ENCODE data around the gene PPFIA1. TPM values are rescaled to one million over a fixed set of nuclear protein-coding genes. Genes with fewer than 3 reads are reported as not detected.

Gene PPFIA1
- polyA plus RNA-seq, 3 donors from 2014 or later, result 4.6 to 13.4 (median 6.3) TPM

DNA sequence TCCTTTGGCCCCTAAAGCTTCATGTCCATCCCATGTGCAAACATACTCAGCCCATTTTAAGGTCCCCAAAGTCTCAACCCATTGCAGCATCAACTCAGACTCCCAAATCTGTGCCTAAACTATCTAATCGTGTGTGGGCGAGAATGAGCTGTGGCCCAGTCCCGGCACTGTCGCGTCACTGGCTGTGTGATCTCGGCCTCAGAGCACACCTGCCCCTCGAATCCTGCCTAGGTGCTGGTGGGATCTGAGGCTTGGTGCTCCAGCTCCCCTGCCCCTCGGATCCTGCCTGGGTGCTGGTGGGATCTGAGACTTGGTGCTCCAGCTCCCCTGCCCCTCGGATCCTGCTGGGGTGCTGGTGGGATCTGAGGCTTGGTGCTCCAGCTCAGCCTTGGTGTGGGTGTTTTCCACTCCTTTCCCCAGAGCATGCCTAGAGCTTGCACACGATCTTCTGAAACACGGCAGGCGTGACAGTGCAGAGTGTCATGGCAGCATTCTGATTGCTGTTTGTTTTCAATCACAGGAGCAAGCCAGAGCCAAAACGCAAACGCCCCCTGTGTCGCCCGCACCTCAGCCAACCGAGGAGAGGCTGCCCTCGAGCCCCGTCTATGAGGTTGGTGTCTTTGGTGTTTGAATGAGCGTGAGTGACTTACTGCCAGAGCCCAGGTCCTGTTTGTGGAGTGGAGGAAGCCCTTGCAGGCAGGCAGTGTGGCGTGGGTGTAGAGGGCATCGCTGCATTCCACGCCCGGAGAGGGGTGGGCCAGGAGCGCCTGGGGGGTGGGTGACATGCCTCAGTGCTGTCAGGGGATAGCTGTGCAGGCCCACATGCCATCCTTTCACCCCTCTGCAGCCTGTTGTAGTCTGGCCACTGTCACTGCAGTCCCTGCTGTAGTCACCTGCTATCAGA lies 160.4 kb downstream of the PPFIA1 start:
- H3K9me3 Mint-ChIP-seq, result peaks cover 0 to 3% (median 1%) of the 10 kb centered on the region in 6 donors
- H3K36me3 Mint-ChIP-seq, result no peaks in the 10 kb centered on the region
- H3K4me3 Mint-ChIP-seq, result no peak overlapping the region
- H3K27me3 Mint-ChIP-seq (ENCODE audit: low read depth in 3 of 3), result peaks cover 30 to 40% (median 37%) of the 10 kb centered on the region in 3 donors
- peaks cover 5 to 11% of the 10 kb centered on the region in 2 donors for H3K4me1 Mint-ChIP-seq
- no peak overlapping the region for H3K27ac Mint-ChIP-seq
- no peak for DNase-seq

DNA sequence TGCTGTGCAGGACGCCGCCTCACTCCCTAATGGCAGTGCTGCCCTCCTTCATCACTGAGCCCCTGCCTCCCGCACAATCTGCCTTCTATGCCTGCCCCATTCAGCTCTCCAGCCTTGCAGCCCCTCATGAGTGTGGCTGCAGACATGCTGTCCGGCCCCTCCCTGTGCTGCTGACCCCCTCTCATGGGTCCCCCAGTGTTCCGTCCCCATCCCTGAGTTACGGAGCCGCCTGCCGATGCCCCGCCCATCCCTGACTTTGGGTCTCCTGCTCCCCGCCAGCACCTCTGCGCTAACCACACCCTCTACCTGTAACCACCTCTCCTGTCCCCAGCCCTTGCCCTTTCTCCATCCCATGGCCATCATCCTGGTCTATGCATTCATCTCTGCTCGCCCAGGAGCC lies 161.1 kb downstream of the PPFIA1 start:
- H3K27me3 Mint-ChIP-seq (ENCODE audit: low read depth in 3 of 3), result peaks cover 27 to 43% (median 40%) of the 10 kb centered on the region in 3 donors
- H3K27ac Mint-ChIP-seq, result no peak overlapping the region
- DNase-seq, result no peak
- peaks cover 2 to 9% of the 10 kb centered on the region in 2 donors for H3K4me1 Mint-ChIP-seq
- H3K9me3 Mint-ChIP-seq, result peaks cover 0 to 2% (median 0%) of the 10 kb centered on the region in 6 donors
- H3K4me3 Mint-ChIP-seq, result no peak overlapping the region
- H3K36me3 Mint-ChIP-seq, result no peaks in the 10 kb centered on the region

DNA sequence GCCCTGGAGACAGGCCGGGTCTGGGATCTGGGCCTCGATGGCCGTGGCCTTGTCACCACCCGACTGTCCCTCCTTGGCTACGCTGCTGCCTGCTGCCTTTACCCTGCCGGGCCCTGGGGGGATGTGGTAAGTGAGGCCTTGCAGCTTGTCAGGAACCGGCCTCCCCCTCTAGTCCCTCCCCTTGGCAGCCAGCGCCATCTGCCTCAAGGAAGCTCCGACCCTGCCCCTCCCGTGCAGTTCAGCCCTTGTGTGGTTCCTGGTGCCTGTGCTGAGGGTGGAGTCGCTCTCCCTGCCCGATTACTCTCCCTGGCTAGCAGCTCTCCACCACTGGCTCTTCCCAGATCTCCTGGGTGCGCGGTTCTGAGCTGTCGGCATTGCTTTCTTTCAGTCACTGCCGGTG lies 161.6 kb downstream of the PPFIA1 start:
- Mint-ChIP-seq H3K4me1 (peaks cover 2 to 9% of the 10 kb centered on the region in 2 donors), H3K9me3 (peaks cover 0 to 2% (median 0%) of the 10 kb centered on the region in 6 donors), H3K27me3 (ENCODE audit: low read depth in 3 of 3) (peaks cover 25 to 45% (median 40%) of the 10 kb centered on the region in 3 donors), H3K27ac (no peak overlapping the region), H3K36me3 (no peaks in the 10 kb centered on the region), H3K4me3 (peak overlapping the region in 1 of 5 donors; percentile 10)
- no peak for DNase-seq

DNA sequence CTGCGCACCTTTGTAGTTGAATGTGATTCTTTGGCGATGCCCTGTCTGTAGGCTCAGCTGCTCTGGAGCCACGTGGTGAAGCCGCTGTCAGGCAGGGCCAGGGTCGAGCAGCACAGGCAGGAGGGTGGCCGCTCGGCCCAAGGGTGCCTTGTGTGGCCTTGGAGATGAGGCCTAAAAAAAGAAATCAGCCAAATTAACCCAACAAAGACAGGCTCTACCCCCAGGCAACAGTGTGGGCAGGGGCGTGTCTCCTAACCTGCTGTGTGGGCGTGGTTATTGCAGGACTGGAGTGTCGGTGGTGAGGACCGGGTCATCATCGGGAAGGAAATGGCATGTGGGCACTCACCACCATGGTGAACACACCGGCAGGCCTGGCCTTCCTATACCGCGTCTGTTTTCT lies 162.1 kb downstream of the PPFIA1 start:
- Mint-ChIP-seq H3K9me3 (peaks cover 0 to 2% (median 0%) of the 10 kb centered on the region in 6 donors), H3K27me3 (ENCODE audit: low read depth in 3 of 3) (peaks cover 21 to 48% (median 42%) of the 10 kb centered on the region in 3 donors), H3K27ac (no peak overlapping the region), H3K36me3 (no peaks in the 10 kb centered on the region), H3K4me1 (peaks cover 0 to 9% of the 10 kb centered on the region in 2 donors), H3K4me3 (no peak overlapping the region)
- no peak for DNase-seq

DNA sequence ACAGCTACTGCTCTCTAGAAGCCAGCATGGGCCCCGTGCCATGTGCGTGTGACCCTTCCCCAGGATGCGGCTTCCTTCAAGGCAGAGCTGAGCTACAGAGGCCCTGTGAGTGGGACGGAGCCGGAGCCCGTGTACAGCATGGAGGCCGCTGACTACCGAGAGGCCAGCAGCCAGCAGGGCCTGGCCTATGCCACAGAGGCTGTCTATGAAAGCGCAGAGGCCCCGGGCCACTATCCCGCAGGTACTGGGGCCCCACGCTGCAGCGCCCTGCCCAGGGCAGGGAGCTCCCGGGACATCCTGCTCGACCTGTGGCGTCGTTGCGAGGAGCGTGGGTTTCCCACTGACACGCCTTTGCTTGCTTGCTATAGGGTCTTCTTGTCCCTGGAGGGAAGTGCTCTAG lies 162.5 kb downstream of the PPFIA1 start:
- H3K9me3 Mint-ChIP-seq, result peaks cover 0 to 2% (median 0%) of the 10 kb centered on the region in 6 donors
- no peak overlapping the region for H3K27ac Mint-ChIP-seq
- H3K36me3 Mint-ChIP-seq, result no peaks in the 10 kb centered on the region
- no peak overlapping the region for H3K4me3 Mint-ChIP-seq
- peaks cover 0 to 9% of the 10 kb centered on the region in 2 donors for H3K4me1 Mint-ChIP-seq
- peaks cover 17 to 50% (median 45%) of the 10 kb centered on the region in 3 donors for H3K27me3 Mint-ChIP-seq (ENCODE audit: low read depth in 3 of 3)
- DNase-seq, result no peak

DNA sequence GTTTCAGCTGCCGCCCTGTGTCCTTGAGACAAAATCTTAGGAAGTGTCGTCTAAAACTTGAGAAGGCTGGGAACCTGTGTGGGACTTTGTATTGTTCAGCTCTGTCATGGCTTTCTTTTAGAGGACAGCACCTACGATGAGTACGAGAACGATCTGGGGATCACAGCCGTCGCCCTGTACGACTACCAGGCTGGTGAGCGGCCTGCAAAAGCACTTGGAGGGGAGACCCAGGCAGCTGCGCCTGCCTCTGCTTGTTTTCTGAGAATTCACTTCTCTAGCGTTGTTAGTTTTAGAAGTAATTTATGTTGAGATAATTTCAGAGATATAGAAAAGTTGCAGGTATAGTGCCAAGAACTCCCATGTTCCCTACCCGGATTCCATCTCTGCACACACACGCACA lies 163.0 kb downstream of the PPFIA1 start:
- H3K9me3 Mint-ChIP-seq, result peaks cover 0 to 2% (median 0%) of the 10 kb centered on the region in 6 donors
- no peak overlapping the region for H3K4me3 Mint-ChIP-seq
- DNase-seq, result no peak
- H3K4me1 Mint-ChIP-seq, result peaks cover 0 to 9% of the 10 kb centered on the region in 2 donors
- no peak overlapping the region for H3K27ac Mint-ChIP-seq
- peaks cover 15 to 46% (median 42%) of the 10 kb centered on the region in 3 donors for H3K27me3 Mint-ChIP-seq (ENCODE audit: low read depth in 3 of 3)
- H3K36me3 Mint-ChIP-seq, result no peaks in the 10 kb centered on the region

Other genes with a start within 250 kb of the PPFIA1 start
- gene ANO1, start 192.4 kb upstream of the PPFIA1 start, polyA plus RNA-seq, result not detected
- 10 to 100 TPM in 2 of 3 donors, 1 to 10 TPM in 1; 9.6 to 21.5 (median 12.6) TPM for gene FADD, start 67.4 kb upstream of the PPFIA1 start, polyA plus RNA-seq
- gene CTTN, start 127.8 kb downstream of the PPFIA1 start, polyA plus RNA-seq, result under 1 TPM in 2 of 3 donors, not detected in 1; 0.53 to 0.67 TPM

Measured in immature natural killer cell (primary cell).